Measurements from ENCODE around the gene WDFY2. TPM values are rescaled to one million over a fixed set of nuclear protein-coding genes. Genes with fewer than 3 reads are reported as not detected.

Gene WDFY2
- total and polyA plus RNA-seq, 2 experiments from 2014 or later: 11.4 to 24.0 TPM

GRCh38 chr13:51552027-51552426, 32.2 kb upstream of the WDFY2 start:
- Histone ChIP-seq H2AFZ (no peak overlapping the region), H3K9me2 (ENCODE audit: insufficient read depth) (peaks cover 4% of the 10 kb centered on the region; the same call in 1 of the 2 replicates), H3F3A (replicated peaks; ENCODE audit: low read depth) (no peaks in the 10 kb centered on the region), H3K4me2 (no peak overlapping the region), H3K4me3 (no peak overlapping the region), H3K79me2 (replicated peaks; ENCODE audit: insufficient read depth) (no peaks in the 10 kb centered on the region), H3K27ac (ENCODE audit: low read depth) (no peak overlapping the region), H4K20me1 (replicated peaks; ENCODE audit: insufficient read depth) (no peaks in the 10 kb centered on the region), H3K27me3 (ENCODE audit: insufficient read depth) (no peaks in the 10 kb centered on the region), H3K36me3 (ENCODE audit: insufficient read depth) (no peaks in the 10 kb centered on the region), H3K4me1 (ENCODE audit: insufficient read depth) (no peaks in the 10 kb centered on the region)
- ATAC-seq: no peak
- no peak overlapping the region for H3K4me3 Mint-ChIP-seq
- peaks cover 3% of the 10 kb centered on the region for H3K27me3 Mint-ChIP-seq (ENCODE audit: insufficient read depth, low read depth, poor library complexity)
- H3K4me1 Mint-ChIP-seq: peaks cover 9% of the 10 kb centered on the region; the same call in 2 of the 3 replicates
- no peaks in the 10 kb centered on the region for H3K36me3 Mint-ChIP-seq (ENCODE audit: low read depth)
- TF ChIP-seq CTCF (conservative IDR thresholded peaks at IDR 0.05; ENCODE audit: low read depth in 2 of 2) (no peak), STAT1 (IDR thresholded peaks at IDR 0.05; ENCODE audit: unreplicated experiment) (no peak), ZNF462 (CRISPR knock-in tag; IDR thresholded peaks at IDR 0.05) (no peak), NANOG (IDR thresholded peaks at IDR 0.05; ENCODE audit: borderline replicate concordance) (no peak), EZH2 (IDR thresholded peaks at IDR 0.05; ENCODE audit: low read depth, unreplicated experiment) (no peak), ETS1 (IDR thresholded peaks at IDR 0.05) (no peak), CREB1 (CRISPR knock-in tag; IDR thresholded peaks at IDR 0.05; ENCODE audit: low read depth) (no peak), EZH2phosphoT487 (IDR thresholded peaks at IDR 0.05; ENCODE audit: unreplicated experiment) (no peak), ZNF114 (CRISPR knock-in tag; IDR thresholded peaks at IDR 0.05) (no peak), REST (IDR thresholded peaks at IDR 0.05; ENCODE audit: unreplicated experiment) (no peak), ZNF331 (CRISPR knock-in tag; IDR thresholded peaks at IDR 0.05; ENCODE audit: low read depth) (no peak), POLR2AphosphoS5 (IDR thresholded peaks at IDR 0.05; ENCODE audit: low read depth) (no peak), JUNB (IDR thresholded peaks at IDR 0.05; ENCODE audit: unreplicated experiment) (no peak)
- no peak for DNase-seq (ENCODE audit: low spot score)
- H3K27ac Mint-ChIP-seq: no peak overlapping the region
- no peaks in the 10 kb centered on the region for H3K9me3 Mint-ChIP-seq
